ENCODE data around the gene BBOX1.

- TF ChIP-seq POLR2A (IDR thresholded peaks at IDR 0.05) = no peak
- no peak for TF ChIP-seq CTCF (IDR thresholded peaks at IDR 0.05)
- TF ChIP-seq POLR2AphosphoS5 (IDR thresholded peaks at IDR 0.05) = no peak
Observed at GRCh38 chr11:27002431-27002830, 38.2 kb upstream of the BBOX1 start.

Data from transverse colon (tissue), 4 donors.